SU-DHL-6 (cell line): ENCODE results near the gene GRID1.

Source experiments
- H2AFZ ChIP-seq: fragments of 200-600 bp; sonication (generic); 2 replicates; pipeline ENCODE4 v1.6.1; 2014; ENCODE audit warnings: low read depth, mild to moderate bottlenecking, moderate library complexity, mixed read lengths, antibody characterized with exemption, low read length; ENCODE audit not compliant: severe bottlenecking
- H3F3A ChIP-seq: fragments of 200-600 bp; shearing (Covaris generic); 2 replicates; pipeline ENCODE4 v1.6.0; 2016; ENCODE audit warnings: antibody characterized with exemption, mild to moderate bottlenecking; ENCODE audit not compliant: insufficient read depth
- H3K27ac ChIP-seq: fragments of 200-600 bp; sonication (generic); 2 replicates; pipeline ENCODE4 v1.5.1; 2016; ENCODE audit warnings: low read depth, mild to moderate bottlenecking, low read length, moderate library complexity, mixed read lengths
- H3K27me3 ChIP-seq: fragments of 200-600 bp; sonication (generic), shearing (Covaris generic); 2 replicates; pipeline ENCODE4 v1.6.0; 2014; ENCODE audit warnings: mild to moderate bottlenecking, low read length
- H3K36me3 ChIP-seq: fragments of 200-600 bp; sonication (generic); 2 replicates; pipeline ENCODE4 v1.6.1; 2014; ENCODE audit warnings: mild to moderate bottlenecking, low read length, mixed read lengths
- H3K4me2 ChIP-seq: fragments of 300-600, 200-600 bp; shearing (Covaris generic), sonication (generic); 2 replicates; pipeline ENCODE4 v1.6.0; 2014; ENCODE audit warnings: low read length, low read depth, mild to moderate bottlenecking; ENCODE audit not compliant: poor library complexity, severe bottlenecking
- H3K4me3 ChIP-seq: fragments of 200-600 bp; sonication (generic); 2 replicates; pipeline ENCODE4 v1.5.1; 2014; ENCODE audit warnings: antibody characterized with exemption, low read length, mild to moderate bottlenecking, mixed read lengths; ENCODE audit not compliant: insufficient read depth, poor library complexity, severe bottlenecking
- H3K79me2 ChIP-seq: fragments of 200-600 bp; sonication (generic); 2 replicates; pipeline ENCODE4 v1.6.1; 2014; ENCODE audit warnings: mild to moderate bottlenecking, low read length, moderate library complexity; ENCODE audit not compliant: insufficient read depth
- H3K9ac ChIP-seq: fragments of 200-600 bp; sonication (generic); 2 replicates; pipeline ENCODE4 v1.7.0; 2014; ENCODE audit warnings: mild to moderate bottlenecking, low read length
- H3K9me2 ChIP-seq: fragments of 200-600 bp; sonication (generic); replicated peaks from 2 replicates; pipeline ENCODE4 v1.6.1; 2014; ENCODE audit warnings: low read length; ENCODE audit not compliant: insufficient read depth
- H3K9me3 ChIP-seq: fragments of 200-600 bp; sonication (generic); 2 replicates; pipeline ENCODE4 v1.6.1; 2014; ENCODE audit warnings: low read length, mixed read lengths; ENCODE audit not compliant: insufficient read depth
- H4K20me1 ChIP-seq: fragments of 200-600 bp; sonication (generic); 2 replicates; pipeline ENCODE4 v1.6.1; 2014; ENCODE audit warnings: low read depth, mild to moderate bottlenecking, antibody characterized with exemption, low read length, moderate library complexity, mixed read lengths
- CTCF ChIP-seq: fragments of 200-600 bp; sonication (generic); IDR thresholded peaks from one replicate; pipeline ENCODE4 v1.5.1; 2017; ENCODE audit warnings: antibody characterized with exemption, mild to moderate bottlenecking, low read length, moderate library complexity; ENCODE audit not compliant: insufficient read depth, poor library complexity, severe bottlenecking
- EZH2phosphoT487 ChIP-seq: fragments of 200-600 bp; sonication (generic), shearing (Covaris generic); conservative IDR thresholded peaks from 2 replicates; pipeline ENCODE4 v1.6.1; 2018; ENCODE audit warnings: mild to moderate bottlenecking, antibody characterized with exemption, low read length, moderate library complexity, mixed read lengths

The GRID1 gene

GRCh38 chr10:85978566-85979358 lies 387.8 kb downstream of the GRID1 start:
- no peak overlapping the region for H3K9ac ChIP-seq
- H3K9me2 ChIP-seq = no peaks in the 10 kb centered on the region
- H3K9me3 ChIP-seq = no peaks in the 10 kb centered on the region
- H2AFZ ChIP-seq = no peak overlapping the region
- H3K4me2 ChIP-seq = no peak overlapping the region
- no peaks in the 10 kb centered on the region for H3K79me2 ChIP-seq
- no peak overlapping the region for H3K27ac ChIP-seq
- no peaks in the 10 kb centered on the region for H3F3A ChIP-seq
- TF ChIP-seq EZH2phosphoT487 (no peak), CTCF (no peak)
- no peaks in the 10 kb centered on the region for H4K20me1 ChIP-seq
- H3K4me3 ChIP-seq = no peak overlapping the region
- H3K36me3 ChIP-seq = no peaks in the 10 kb centered on the region
- H3K27me3 ChIP-seq = no peaks in the 10 kb centered on the region

GRCh38 chr10:85977642-85978041 lies 389.0 kb downstream of the GRID1 start:
- no peaks in the 10 kb centered on the region for H4K20me1 ChIP-seq
- TF ChIP-seq EZH2phosphoT487 (no peak), CTCF (no peak)

GRCh38 chr10:85976267-85976793 lies 390.3 kb downstream of the GRID1 start:
- Histone ChIP-seq H3K27me3 (no peaks in the 10 kb centered on the region), H3K4me2 (no peak overlapping the region), H3K9me2 (no peaks in the 10 kb centered on the region), H3K27ac (no peak overlapping the region), H2AFZ (no peak overlapping the region), H4K20me1 (no peaks in the 10 kb centered on the region), H3F3A (no peaks in the 10 kb centered on the region), H3K36me3 (no peaks in the 10 kb centered on the region), H3K9ac (no peak overlapping the region), H3K79me2 (no peaks in the 10 kb centered on the region), H3K9me3 (peaks cover 3% of the 10 kb centered on the region; the same call in 1 of the 2 replicates), H3K4me3 (no peak overlapping the region)
- TF ChIP-seq EZH2phosphoT487 (no peak), CTCF (no peak)

More at GRCh38 chr10:85977642-85978041, 389.0 kb downstream of the GRID1 start:
- Histone ChIP-seq H3K27me3 (no peaks in the 10 kb centered on the region), H3F3A (no peaks in the 10 kb centered on the region), H3K9me3 (no peaks in the 10 kb centered on the region), H3K4me3 (no peak overlapping the region), H3K27ac (no peak overlapping the region), H2AFZ (no peak overlapping the region), H3K9ac (no peak overlapping the region), H3K79me2 (no peaks in the 10 kb centered on the region), H3K9me2 (no peaks in the 10 kb centered on the region), H3K4me2 (no peak overlapping the region), H3K36me3 (no peaks in the 10 kb centered on the region)
